Progenitor cell of endocrine pancreas (in vitro differentiated cells): Measurements from ENCODE around the gene SH3D21. TPM values are rescaled to one million over a fixed set of nuclear protein-coding genes. Genes with fewer than 3 reads are reported as not detected.

Experiments
- DNase-seq: peaks from one replicate; pipeline ENCODE4 v3.0.0; 2021; ENCODE audit warnings: low spot score; ENCODE audit not compliant: unreplicated experiment
- H3K27ac Mint-ChIP-seq: 2 replicates; pipeline ENCODE4 v1.8.0; 2021; ENCODE audit warnings: mild to moderate bottlenecking, moderate library complexity, mixed read lengths
- H3K27me3 Mint-ChIP-seq: 2 replicates; pipeline ENCODE4 v1.8.0; 2021; ENCODE audit warnings: mixed read lengths
- H3K36me3 Mint-ChIP-seq: 2 replicates; pipeline ENCODE4 v1.8.0; 2022; ENCODE audit warnings: mixed read lengths; ENCODE audit not compliant: insufficient read depth
- H3K4me1 Mint-ChIP-seq: 2 replicates; pipeline ENCODE4 v1.8.0; 2021; ENCODE audit warnings: low read depth, mixed read lengths
- H3K4me3 Mint-ChIP-seq: 2 replicates; pipeline ENCODE4 v1.8.0; 2021; ENCODE audit warnings: low read depth, mild to moderate bottlenecking, moderate library complexity, mixed read lengths
- H3K9me3 Mint-ChIP-seq: 2 replicates; pipeline ENCODE4 v1.8.0; 2021; ENCODE audit warnings: low read depth, mixed read lengths
- total RNA-seq: library from RNA; stranded (reverse); gene quantifications from 2 replicates; pipeline ENCODE4 v1.2.1, GENCODE V29; 2021
- TF ChIP-seq, protein P1 (sequence below): fragments of 200-600 bp; sonication (generic); IDR thresholded peaks from one replicate; pipeline ENCODE4 v1.5.0; 2021; ENCODE audit warnings: antibody characterized with exemption, mild to moderate bottlenecking; ENCODE audit not compliant: unreplicated experiment

Gene SH3D21
- total RNA-seq, 1 donor from 2014 or later: 10.6 TPM

DNA sequence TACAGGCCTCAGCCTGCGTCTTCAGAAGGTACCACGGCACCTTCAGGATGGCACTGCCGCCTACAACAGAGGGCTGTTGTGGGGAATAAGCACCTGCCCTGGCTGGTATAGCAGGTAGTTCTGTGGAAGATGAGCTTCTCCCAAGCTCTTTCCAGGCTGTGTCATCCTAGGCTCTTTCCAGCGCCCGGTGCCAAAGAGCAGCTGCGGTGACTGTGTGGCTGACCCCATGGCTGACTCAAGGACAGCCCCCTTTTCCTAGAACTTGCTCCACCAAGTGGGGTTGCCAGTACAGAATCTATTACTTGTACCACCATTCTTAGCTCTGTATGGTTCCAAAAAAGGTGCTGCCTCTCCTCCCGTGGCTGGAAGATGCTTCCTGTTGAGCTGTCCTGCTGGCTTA, 39.2 kb downstream of the SH3D21 start:
- Mint-ChIP-seq H3K27me3 (no peaks in the 10 kb centered on the region), H3K9me3 (no peaks in the 10 kb centered on the region), H3K27ac (no peak overlapping the region), H3K36me3 (peaks cover 12% of the 10 kb centered on the region), H3K4me3 (no peak overlapping the region), H3K4me1 (no peaks in the 10 kb centered on the region)
- TF ChIP-seq, protein P1, sequence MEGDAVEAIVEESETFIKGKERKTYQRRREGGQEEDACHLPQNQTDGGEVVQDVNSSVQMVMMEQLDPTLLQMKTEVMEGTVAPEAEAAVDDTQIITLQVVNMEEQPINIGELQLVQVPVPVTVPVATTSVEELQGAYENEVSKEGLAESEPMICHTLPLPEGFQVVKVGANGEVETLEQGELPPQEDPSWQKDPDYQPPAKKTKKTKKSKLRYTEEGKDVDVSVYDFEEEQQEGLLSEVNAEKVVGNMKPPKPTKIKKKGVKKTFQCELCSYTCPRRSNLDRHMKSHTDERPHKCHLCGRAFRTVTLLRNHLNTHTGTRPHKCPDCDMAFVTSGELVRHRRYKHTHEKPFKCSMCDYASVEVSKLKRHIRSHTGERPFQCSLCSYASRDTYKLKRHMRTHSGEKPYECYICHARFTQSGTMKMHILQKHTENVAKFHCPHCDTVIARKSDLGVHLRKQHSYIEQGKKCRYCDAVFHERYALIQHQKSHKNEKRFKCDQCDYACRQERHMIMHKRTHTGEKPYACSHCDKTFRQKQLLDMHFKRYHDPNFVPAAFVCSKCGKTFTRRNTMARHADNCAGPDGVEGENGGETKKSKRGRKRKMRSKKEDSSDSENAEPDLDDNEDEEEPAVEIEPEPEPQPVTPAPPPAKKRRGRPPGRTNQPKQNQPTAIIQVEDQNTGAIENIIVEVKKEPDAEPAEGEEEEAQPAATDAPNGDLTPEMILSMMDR: no peak
- DNase-seq: no peak

DNA sequence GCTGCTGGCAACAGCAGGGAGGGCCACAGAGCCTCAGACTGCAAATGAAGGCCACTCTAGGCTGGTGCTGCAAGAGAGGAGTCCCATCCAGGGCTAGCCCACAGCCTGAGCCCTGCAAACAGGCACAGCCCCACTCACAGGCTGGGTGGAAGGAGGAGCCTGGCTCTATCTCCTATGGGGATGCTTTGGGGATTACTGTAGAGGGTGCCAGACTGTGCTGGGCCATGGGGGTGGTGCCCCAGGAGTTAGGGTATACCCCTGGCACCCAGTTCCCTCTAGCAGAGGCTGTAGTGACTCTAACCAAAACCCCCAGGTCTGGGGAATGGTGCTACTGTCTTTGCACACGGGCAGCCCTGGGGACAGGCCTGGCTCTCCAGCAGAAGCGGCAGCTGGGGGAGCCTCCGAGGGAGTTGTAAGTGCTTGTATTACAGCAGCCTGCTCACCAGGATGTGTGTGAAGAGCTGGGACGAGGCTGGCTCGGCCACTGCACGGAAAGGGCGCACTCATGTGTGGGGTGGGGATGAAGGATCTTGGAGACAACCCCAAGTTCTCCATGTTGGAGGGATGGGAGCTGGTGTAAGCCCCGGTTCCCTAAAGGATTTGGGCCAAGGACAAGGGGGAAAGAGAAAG, 40.7 kb downstream of the SH3D21 start:
- Mint-ChIP-seq H3K27me3 (no peaks in the 10 kb centered on the region), H3K4me1 (no peaks in the 10 kb centered on the region), H3K36me3 (peaks cover 10% of the 10 kb centered on the region), H3K9me3 (no peaks in the 10 kb centered on the region), H3K4me3 (no peak overlapping the region), H3K27ac (no peak overlapping the region)
- no peak for DNase-seq
- TF ChIP-seq, protein P1: no peak

DNA sequence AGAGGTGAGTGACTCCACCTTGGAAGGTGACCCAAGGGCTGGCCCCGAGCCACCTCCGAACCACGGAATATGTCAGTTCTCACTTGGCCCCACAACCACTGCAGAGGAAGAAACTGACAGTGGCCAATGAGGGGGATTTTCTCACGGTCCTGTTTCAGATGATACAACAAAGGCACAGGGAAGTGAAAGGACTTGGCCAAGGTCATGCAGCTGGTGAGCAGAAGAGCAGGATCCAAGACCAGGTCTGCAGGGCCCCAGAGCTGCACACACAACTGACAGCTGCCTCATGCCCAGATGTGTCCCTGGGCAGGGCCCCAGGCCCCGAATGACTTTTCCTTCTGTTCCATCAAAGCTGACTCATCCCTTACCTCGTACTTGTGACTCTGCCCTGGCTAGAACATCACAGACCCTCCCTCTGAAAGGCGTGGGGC, 43.1 kb downstream of the SH3D21 start:
- Mint-ChIP-seq H3K4me1 (no peaks in the 10 kb centered on the region), H3K9me3 (no peaks in the 10 kb centered on the region), H3K36me3 (peaks cover 11% of the 10 kb centered on the region), H3K27ac (no peak overlapping the region), H3K4me3 (no peak overlapping the region), H3K27me3 (no peaks in the 10 kb centered on the region)
- no peak for DNase-seq
- TF ChIP-seq, protein P1: no peak

DNA sequence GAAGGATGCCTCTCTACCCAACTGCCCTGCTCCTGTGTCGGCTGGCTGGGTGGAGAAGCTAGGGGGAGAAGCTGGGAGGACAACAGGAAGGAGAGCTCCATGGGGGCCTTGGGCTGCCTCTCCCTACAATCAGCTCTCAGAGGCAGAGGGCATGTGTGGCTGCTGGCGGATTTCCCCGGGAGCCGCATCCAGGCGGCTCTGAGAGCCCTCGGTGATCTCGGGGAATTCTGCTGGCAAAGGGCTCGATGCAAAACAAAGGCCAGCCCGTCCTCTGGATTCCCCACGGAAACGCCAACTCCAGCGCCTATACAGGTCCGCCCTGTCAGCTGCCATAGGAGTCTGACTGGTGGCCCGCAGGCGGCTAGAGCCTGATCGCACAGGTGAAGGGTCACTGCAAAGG, 43.7 kb downstream of the SH3D21 start:
- DNase-seq: no peak
- H3K36me3 Mint-ChIP-seq: peaks cover 12% of the 10 kb centered on the region
- no peak overlapping the region for H3K4me3 Mint-ChIP-seq
- H3K27ac Mint-ChIP-seq: no peak overlapping the region
- no peaks in the 10 kb centered on the region for H3K9me3 Mint-ChIP-seq
- TF ChIP-seq, protein P1: no peak
- H3K4me1 Mint-ChIP-seq: no peaks in the 10 kb centered on the region
- no peaks in the 10 kb centered on the region for H3K27me3 Mint-ChIP-seq

GRCh38 chr1:36350659-36351226, 44.6 kb downstream of the SH3D21 start:
- TF ChIP-seq, protein P1: no peak
- Mint-ChIP-seq H3K9me3 (no peaks in the 10 kb centered on the region), H3K4me3 (no peak overlapping the region), H3K27ac (no peak overlapping the region), H3K4me1 (no peaks in the 10 kb centered on the region), H3K36me3 (peaks cover 10% of the 10 kb centered on the region), H3K27me3 (no peaks in the 10 kb centered on the region)
- DNase-seq: no peak
